Measurements from ENCODE around the gene S100A7A.
"Not testable (repeated sequence)": the region's sequence is repeated elsewhere in the genome, so short reads cannot be mapped to it uniquely, and the experiment has no call there.

- TF ChIP-seq CTCF (IDR thresholded peaks at IDR 0.05; ENCODE audit: extremely low read depth in 1 of 2, insufficient read depth in 1 of 2, low read depth in 1 of 2, low read length in 2 of 2); POLR2AphosphoS5 (IDR thresholded peaks at IDR 0.05; ENCODE audit: insufficient read depth, low read depth, low read length); POLR2A (IDR thresholded peaks at IDR 0.05; ENCODE audit: low read depth, low read length); FOS (IDR thresholded peaks at IDR 0.05; ENCODE audit: borderline replicate concordance, insufficient read depth, low read length); JUN (IDR thresholded peaks at IDR 0.05; ENCODE audit: borderline replicate concordance, insufficient read depth, insufficient read length, low read depth): not testable (repeated sequence)
These were observed 9.0 kb upstream of the S100A7A start for GRCh38 chr1:153407274-153407673.

All from endothelial cell of umbilical vein (primary cell).